Naive thymus-derived CD4-positive, alpha-beta T cell (primary cell): ENCODE data around the gene RAG2. TPM values are rescaled to one million over a fixed set of nuclear protein-coding genes. Genes with fewer than 3 reads are reported as not detected.

Experiments used
- ATAC-seq: fragments of 150-1000 bp; cut with Tn5 transposase; 2 replicates; pipeline ENCODE4 v1.10.0; 2021; ENCODE audit warnings: mild to moderate bottlenecking, moderate library complexity
- CTCF ChIA-PET: fragments of 350-600 bp; sonication (Branson Sonifier 250); formaldehyde crosslinking; loops from one replicate; lab custom pipeline; 2021; ENCODE audit warnings: antibody characterized with exemption; lab: Charles Lee
- POLR2A ChIA-PET: fragments of 350-600 bp; sonication (Branson Sonifier 250); formaldehyde crosslinking; loops from one replicate; lab custom pipeline; 2021; ENCODE audit warnings: antibody characterized with exemption, inconsistent platforms; lab: Charles Lee
- DNase-seq, 9 donors: peaks; one replicate each; pipeline versions ENCODE4 v3.0.0 to v3.0.0-alpha.2; 2020 to 2022; ENCODE audit warnings: mixed read lengths in 1 of 9
- H3K27ac ChIP-seq: one replicate; pipeline ENCODE4 v1.7.0; 2013; ENCODE audit warnings: mild to moderate bottlenecking, low read depth, low read length, moderate library complexity
- H3K27me3 ChIP-seq, 2 donors: one replicate each; pipeline ENCODE4 v1.7.0; 2013; ENCODE audit warnings: low read length in 2 of 2, mild to moderate bottlenecking in 2 of 2, moderate library complexity in 2 of 2; ENCODE audit not compliant: control insufficient read depth in 2 of 2, insufficient read depth in 2 of 2
- H3K36me3 ChIP-seq, 3 experiments: 1 replicate in 2 of 3; 2 replicates in 1 of 3; pipeline ENCODE4 v1.7.0; 2013; ENCODE audit warnings: low read length in 3 of 3, mild to moderate bottlenecking in 3 of 3, moderate library complexity in 1 of 3; ENCODE audit not compliant: insufficient read depth in 3 of 3, control insufficient read depth in 2 of 3
- H3K4me1 ChIP-seq, 2 donors: one replicate each; pipeline ENCODE4 v1.7.0; 2013; ENCODE audit warnings: low read length in 2 of 2, mild to moderate bottlenecking in 2 of 2, moderate library complexity in 1 of 2; ENCODE audit not compliant: control insufficient read depth in 2 of 2, insufficient read depth in 2 of 2
- H3K4me3 ChIP-seq: 2 replicates; pipeline ENCODE4 v1.7.0; 2013; ENCODE audit warnings: mild to moderate bottlenecking, low read length
- H3K9me3 ChIP-seq, 3 experiments: 1 replicate in 2 of 3; 2 replicates in 1 of 3; pipeline ENCODE4 v1.7.0; 2013; ENCODE audit warnings: low read length in 3 of 3; ENCODE audit not compliant: control insufficient read depth in 2 of 3
- H3K27ac Mint-ChIP-seq, 9 donors: one replicate each; pipeline ENCODE4 v1.8.0; 2020 to 2022; ENCODE audit warnings: mixed read lengths in 9 of 9, mild to moderate bottlenecking in 8 of 9, moderate library complexity in 5 of 9, inconsistent platforms in 2 of 9
- H3K27me3 Mint-ChIP-seq, 5 donors: one replicate each; pipeline ENCODE4 v1.8.0; 2021 to 2022; ENCODE audit warnings: mixed read lengths in 5 of 5, mild to moderate bottlenecking in 1 of 5
- H3K36me3 Mint-ChIP-seq, 5 donors: one replicate each; pipeline ENCODE4 v1.8.0; 2020 to 2022; ENCODE audit warnings: mixed read lengths in 5 of 5, mild to moderate bottlenecking in 3 of 5, inconsistent platforms in 1 of 5
- H3K4me1 Mint-ChIP-seq, 7 donors: one replicate each; pipeline ENCODE4 v1.8.0; 2020 to 2022; ENCODE audit warnings: mixed read lengths in 7 of 7, mild to moderate bottlenecking in 3 of 7, inconsistent platforms in 1 of 7
- H3K4me3 Mint-ChIP-seq, 10 donors: one replicate each; pipeline ENCODE4 v1.8.0; 2020 to 2022; ENCODE audit warnings: mild to moderate bottlenecking in 10 of 10, mixed read lengths in 10 of 10, moderate library complexity in 6 of 10, inconsistent platforms in 2 of 10
- H3K9me3 Mint-ChIP-seq, 11 donors: one replicate each; pipeline ENCODE4 v1.8.0; 2020 to 2022; ENCODE audit warnings: mixed read lengths in 11 of 11, mild to moderate bottlenecking in 4 of 11, inconsistent platforms in 1 of 11, moderate library complexity in 1 of 11
- intact Hi-C, 2 donors: fragments of 100-400 bp; cut with micrococcal nuclease; formaldehyde crosslinking; loops; one replicate each; pipeline ENCODE4 v1.15.1; 2023
- polyA plus RNA-seq, 2 donors: library from polyadenylated mRNA; unstranded; fragments of 300-500 nt; fragmentation: Illumina TruSeq; gene quantifications; one replicate each; pipeline ENCODE4 v1.2.3, GENCODE V29; 2021
- total RNA-seq, 6 experiments: library from RNA in 5 of 6; stranded (reverse) in 5 of 6; gene quantifications; 1 replicate in 5 of 6; 2 replicates in 1 of 6; pipeline ENCODE4 v1.2.3 and lab custom pipeline; 2021 to 2026

Gene RAG2
- not detected for total RNA-seq
- not detected for polyA plus RNA-seq
- not detected for total RNA-seq (lab: John Stamatoyannopoulos, UW)

GRCh38 chr11:36598051-36598450, at the start of gene RAG2:
TSS of gene RAG2 (minus strand) at chr11:36598236. CDS start at chr11:36594168, 4,068 bp downstream.
- H3K36me3 Mint-ChIP-seq = peaks cover 0 to 1% (median 0%) of the 10 kb centered on the region in 5 donors
- no peak for DNase-seq
- H3K4me1 Mint-ChIP-seq = peaks cover 4 to 16% (median 9%) of the 10 kb centered on the region in 7 donors
- no peak within 1 kb of the TSS for H3K4me3 ChIP-seq
- intact Hi-C loops = no loop called here
- no peaks in the 10 kb centered on the region for H3K9me3 ChIP-seq
- ChIA-PET POLR2A (no interaction called here), CTCF (no interaction called here)
- H3K36me3 ChIP-seq = no peaks in the 10 kb centered on the region
- no peak within 1 kb of the TSS for H3K27ac ChIP-seq
- H3K4me3 Mint-ChIP-seq = no peak within 1 kb of the TSS
- no peak for ATAC-seq
- H3K9me3 Mint-ChIP-seq = no peaks in the 10 kb centered on the region
- peaks cover 8 to 55% (median 46%) of the 10 kb centered on the region in 5 donors for H3K27me3 Mint-ChIP-seq
- H3K27ac Mint-ChIP-seq = no peak within 1 kb of the TSS
- peaks cover 0 to 3% of the 10 kb centered on the region in 2 donors for H3K27me3 ChIP-seq
- H3K4me1 ChIP-seq = no peaks in the 10 kb centered on the region

DNA sequence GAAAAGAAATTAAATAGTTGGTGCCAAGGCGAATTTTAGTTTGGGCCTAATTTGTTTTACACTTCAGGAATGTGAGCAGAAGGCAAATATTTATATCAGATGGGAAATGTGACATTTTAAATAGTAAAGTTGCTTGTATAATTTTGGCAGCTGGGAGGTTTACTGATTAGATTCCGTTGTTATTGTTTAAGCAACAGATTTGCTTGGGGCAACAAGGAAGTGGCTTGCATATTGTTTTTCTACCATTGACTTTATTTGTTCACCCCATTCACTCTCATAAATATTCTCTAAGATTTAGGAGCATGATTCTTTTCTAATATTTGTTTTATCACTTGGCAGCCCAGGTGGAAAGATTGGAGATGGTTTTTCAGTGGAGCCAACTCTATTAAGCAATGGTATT, 40.5 kb upstream of the RAG2 start:
- Mint-ChIP-seq H3K4me3 (no peak overlapping the region), H3K36me3 (peaks cover 0 to 19% (median 0%) of the 10 kb centered on the region in 5 donors), H3K27ac (no peak overlapping the region)

GRCh38 chr11:36635066-36635862, 37.2 kb upstream of the RAG2 start:
- H3K27me3 ChIP-seq = no peaks in the 10 kb centered on the region
- CTCF ChIA-PET = no interaction called here
- no peak overlapping the region for H3K27ac ChIP-seq
- H3K27me3 Mint-ChIP-seq = peaks cover 0 to 13% (median 0%) of the 10 kb centered on the region in 5 donors
- H3K4me1 ChIP-seq = no peaks in the 10 kb centered on the region
- POLR2A ChIA-PET = no interaction called here
- H3K9me3 Mint-ChIP-seq = peaks cover 0 to 7% (median 0%) of the 10 kb centered on the region in 11 donors
- ATAC-seq (no peak), DNase-seq (no peak)
- no peak overlapping the region for H3K4me3 ChIP-seq
- intact Hi-C loops = no loop called here
- H3K4me3 Mint-ChIP-seq = no peak overlapping the region
- peaks cover 0 to 23% (median 0%) of the 10 kb centered on the region in 5 donors for H3K36me3 Mint-ChIP-seq
- H3K9me3 ChIP-seq = no peaks in the 10 kb centered on the region
- no peak overlapping the region for H3K27ac Mint-ChIP-seq
- H3K4me1 Mint-ChIP-seq = peaks cover 0 to 3% (median 0%) of the 10 kb centered on the region in 7 donors
- H3K36me3 ChIP-seq = no peaks in the 10 kb centered on the region

More for the DNA sequence above, 40.5 kb upstream of the RAG2 start:
- H3K27ac ChIP-seq = no peak overlapping the region
- H3K27me3 ChIP-seq = no peaks in the 10 kb centered on the region
- ATAC-seq (no peak), DNase-seq (no peak)
- intact Hi-C loops = no loop called here
- H3K4me3 ChIP-seq = no peak overlapping the region
- POLR2A ChIA-PET = no interaction called here
- no peaks in the 10 kb centered on the region for H3K4me1 Mint-ChIP-seq
- H3K27me3 Mint-ChIP-seq = peaks cover 0 to 13% (median 0%) of the 10 kb centered on the region in 5 donors
- no peaks in the 10 kb centered on the region for H3K4me1 ChIP-seq
- CTCF ChIA-PET = no interaction called here
- H3K9me3 Mint-ChIP-seq = peaks cover 0 to 13% (median 3%) of the 10 kb centered on the region in 11 donors
- H3K9me3 ChIP-seq = no peaks in the 10 kb centered on the region
- H3K36me3 ChIP-seq = no peaks in the 10 kb centered on the region

- H3K36me3 Mint-ChIP-seq = peaks cover 0 to 9% (median 0%) of the 10 kb centered on the region in 5 donors
- POLR2A ChIA-PET = no interaction called here
- Histone ChIP-seq H3K4me3 (no peak overlapping the region), H3K27ac (no peak overlapping the region), H3K36me3 (no peaks in the 10 kb centered on the region), H3K4me1 (no peaks in the 10 kb centered on the region), H3K27me3 (no peaks in the 10 kb centered on the region), H3K9me3 (no peaks in the 10 kb centered on the region)
- H3K4me3 Mint-ChIP-seq = peak overlapping the region in 1 of 10 donors; percentile 31
- CTCF ChIA-PET = no interaction called here
- H3K4me1 Mint-ChIP-seq = peaks cover 0 to 3% (median 0%) of the 10 kb centered on the region in 7 donors
- peak overlapping the region in 1 of 9 donors; percentile 34 for H3K27ac Mint-ChIP-seq
- intact Hi-C loops = no loop called here
- ATAC-seq = no peak
- peaks cover 0 to 5% (median 0%) of the 10 kb centered on the region in 11 donors for H3K9me3 Mint-ChIP-seq
- peaks cover 0 to 6% (median 3%) of the 10 kb centered on the region in 5 donors for H3K27me3 Mint-ChIP-seq
- DNase-seq = no peak
Measured at GRCh38 chr11:36631774-36632173, 33.7 kb upstream of the RAG2 start.

DNA sequence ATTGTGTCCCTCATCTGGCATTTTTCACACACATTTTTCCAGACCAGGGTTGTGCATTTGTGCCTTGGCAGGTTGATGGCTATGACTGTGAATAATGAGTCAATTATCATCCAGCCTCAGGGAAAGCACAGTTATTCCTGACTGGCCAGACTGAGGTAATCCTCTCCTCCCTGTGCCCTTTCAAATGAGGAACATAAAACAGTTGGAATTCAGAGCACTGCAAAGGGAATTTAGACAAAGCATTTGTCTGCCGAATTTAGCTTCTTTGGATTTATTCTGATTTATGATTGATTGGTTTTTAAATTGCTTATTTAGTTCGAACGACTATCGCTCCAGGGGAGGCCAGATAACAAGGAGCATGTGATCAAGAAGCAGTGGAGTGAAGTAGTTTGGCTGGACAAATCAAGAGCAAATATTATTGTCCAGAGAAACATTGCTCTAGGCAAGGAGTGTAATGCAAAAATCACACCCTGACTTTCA, 30.8 kb upstream of the RAG2 start:
- Mint-ChIP-seq H3K36me3 (peaks cover 0 to 4% (median 0%) of the 10 kb centered on the region in 5 donors), H3K9me3 (no peaks in the 10 kb centered on the region), H3K27ac (no peak overlapping the region), H3K27me3 (peaks cover 0 to 11% (median 6%) of the 10 kb centered on the region in 5 donors), H3K4me1 (peaks cover 0 to 3% (median 0%) of the 10 kb centered on the region in 7 donors), H3K4me3 (no peak overlapping the region)
- DNase-seq (no peak), ATAC-seq (no peak)
- intact Hi-C loops = no loop called here
- Histone ChIP-seq H3K36me3 (no peaks in the 10 kb centered on the region), H3K27ac (no peak overlapping the region), H3K4me3 (no peak overlapping the region), H3K9me3 (no peaks in the 10 kb centered on the region), H3K4me1 (no peaks in the 10 kb centered on the region), H3K27me3 (no peaks in the 10 kb centered on the region)
- ChIA-PET POLR2A (no interaction called here), CTCF (no interaction called here)

DNA sequence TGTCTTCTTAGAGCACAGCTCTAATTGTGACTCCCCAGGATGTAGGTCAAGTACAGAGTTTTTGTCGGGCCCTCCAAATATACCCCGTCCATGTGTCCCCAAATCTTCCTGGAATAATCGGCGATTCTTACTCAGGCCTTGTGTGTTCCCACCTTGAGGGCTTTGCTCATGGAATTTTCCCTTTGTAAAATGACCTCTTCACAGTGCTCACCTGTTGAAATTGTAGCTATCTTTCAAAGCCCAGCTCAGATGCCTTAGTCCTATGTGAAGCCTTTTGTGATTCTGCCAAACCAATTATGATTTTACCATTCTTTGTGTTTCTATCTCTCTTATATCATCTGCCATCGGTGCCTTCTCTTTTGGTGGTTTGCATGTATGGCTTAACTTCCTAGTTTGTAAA, 30.1 kb upstream of the RAG2 start:
- H3K27me3 Mint-ChIP-seq = peaks cover 0 to 11% (median 6%) of the 10 kb centered on the region in 5 donors
- POLR2A ChIA-PET = no interaction called here
- no peaks in the 10 kb centered on the region for H3K27me3 ChIP-seq
- no peaks in the 10 kb centered on the region for H3K4me1 ChIP-seq
- H3K36me3 Mint-ChIP-seq = peaks cover 0 to 4% (median 0%) of the 10 kb centered on the region in 5 donors
- no peaks in the 10 kb centered on the region for H3K9me3 Mint-ChIP-seq
- intact Hi-C loops = no loop called here
- no peaks in the 10 kb centered on the region for H3K36me3 ChIP-seq
- no peak overlapping the region for H3K27ac ChIP-seq
- no peak overlapping the region for H3K4me3 ChIP-seq
- no peak overlapping the region for H3K27ac Mint-ChIP-seq
- H3K9me3 ChIP-seq = no peaks in the 10 kb centered on the region
- H3K4me1 Mint-ChIP-seq = peaks cover 0 to 3% (median 0%) of the 10 kb centered on the region in 7 donors
- ATAC-seq (no peak), DNase-seq (no peak)
- H3K4me3 Mint-ChIP-seq = no peak overlapping the region
- CTCF ChIA-PET = no interaction called here
